Parathyroid adenoma (tissue), 2 donors: ENCODE measurements around the gene SHE.

Experiments
- H2AFZ ChIP-seq: fragments of 300-600 bp; sonication (generic); one replicate; pipeline ENCODE4 v1.7.0; 2017; ENCODE audit warnings: antibody characterized with exemption, mild to moderate bottlenecking
- H3K27ac ChIP-seq: fragments of 300-600 bp; sonication (generic); one replicate; pipeline ENCODE4 v1.7.0; 2017
- H3K27me3 ChIP-seq: fragments of 300-600 bp; sonication (generic); one replicate; pipeline ENCODE4 v1.7.0; 2017; ENCODE audit warnings: low read length; ENCODE audit not compliant: control insufficient read depth, insufficient read depth
- H3K36me3 ChIP-seq: fragments of 300-600 bp; sonication (generic); one replicate; pipeline ENCODE4 v1.7.0; 2017; ENCODE audit warnings: low read length; ENCODE audit not compliant: control insufficient read depth, insufficient read depth
- H3K4me1 ChIP-seq: fragments of 300-600 bp; sonication (generic); one replicate; pipeline ENCODE4 v1.7.0; 2017; ENCODE audit warnings: control low read depth
- H3K4me2 ChIP-seq: fragments of 300-600 bp; sonication (generic); one replicate; pipeline ENCODE4 v1.7.0; 2017; ENCODE audit warnings: low read length
- H3K4me3 ChIP-seq: fragments of 300-600 bp; sonication (generic); one replicate; pipeline ENCODE4 v1.7.0; 2017; ENCODE audit warnings: low read depth, low read length
- H3K79me2 ChIP-seq: fragments of 300-600 bp; sonication (generic); one replicate; pipeline ENCODE4 v1.7.0; 2017; ENCODE audit warnings: control low read depth
- H3K9ac ChIP-seq: fragments of 300-600 bp; sonication (generic); one replicate; pipeline ENCODE4 v1.7.0; 2017; ENCODE audit warnings: mild to moderate bottlenecking
- H3K9me3 ChIP-seq: fragments of 300-600 bp; sonication (generic); one replicate; pipeline ENCODE4 v1.7.0; 2017; ENCODE audit warnings: low read length; ENCODE audit not compliant: control insufficient read depth
- CTCF ChIP-seq: fragments of 300-600 bp; sonication (generic); IDR thresholded peaks from one replicate; pipeline ENCODE4 v1.7.0; 2017; ENCODE audit warnings: antibody characterized with exemption, mild to moderate bottlenecking
- donor health status: primary hyperparathyroidism.

The SHE gene

GRCh38 chr1:154501423-154502065 lies 668 bp downstream of the SHE start:
- Histone ChIP-seq H2AFZ (peak overlapping the region; percentile 72), H3K27ac (no peak overlapping the region), H3K79me2 (no peaks in the 10 kb centered on the region), H3K4me1 (no peaks in the 10 kb centered on the region), H3K4me2 (peak overlapping the region; percentile 10), H3K27me3 (no peaks in the 10 kb centered on the region), H3K9ac (no peak overlapping the region), H3K36me3 (no peaks in the 10 kb centered on the region), H3K9me3 (no peaks in the 10 kb centered on the region), H3K4me3 (peak overlapping the region; percentile 50)
- no peak for TF ChIP-seq CTCF

- H3K4me2 ChIP-seq, result peak overlapping the region; percentile 10
- no peaks in the 10 kb centered on the region for H3K9me3 ChIP-seq
- no peak overlapping the region for H2AFZ ChIP-seq
- no peaks in the 10 kb centered on the region for H3K36me3 ChIP-seq
- no peaks in the 10 kb centered on the region for H3K4me1 ChIP-seq
- H3K27me3 ChIP-seq, result no peaks in the 10 kb centered on the region
- no peak overlapping the region for H3K27ac ChIP-seq
- H3K9ac ChIP-seq, result no peak overlapping the region
- H3K4me3 ChIP-seq, result peak overlapping the region; percentile 50
- H3K79me2 ChIP-seq, result no peaks in the 10 kb centered on the region
- TF ChIP-seq CTCF, result no peak
Observed at GRCh38 chr1:154500533-154500932, 1.7 kb downstream of the SHE start.

GRCh38 chr1:154499446-154499845 lies 2.8 kb downstream of the SHE start:
- no peak overlapping the region for H3K27ac ChIP-seq
- no peaks in the 10 kb centered on the region for H3K36me3 ChIP-seq
- H2AFZ ChIP-seq, result no peak overlapping the region
- H3K79me2 ChIP-seq, result no peaks in the 10 kb centered on the region
- no peaks in the 10 kb centered on the region for H3K27me3 ChIP-seq
- no peak overlapping the region for H3K9ac ChIP-seq
- peak overlapping the region; percentile 40 for H3K4me2 ChIP-seq
- no peak for TF ChIP-seq CTCF
- no peaks in the 10 kb centered on the region for H3K9me3 ChIP-seq
- no peak overlapping the region for H3K4me3 ChIP-seq
- no peaks in the 10 kb centered on the region for H3K4me1 ChIP-seq

- H3K27ac ChIP-seq, result no peak overlapping the region
- H3K9ac ChIP-seq, result no peak overlapping the region
- no peaks in the 10 kb centered on the region for H3K9me3 ChIP-seq
- no peaks in the 10 kb centered on the region for H3K27me3 ChIP-seq
- H3K36me3 ChIP-seq, result no peaks in the 10 kb centered on the region
- H3K4me1 ChIP-seq, result no peaks in the 10 kb centered on the region
- no peaks in the 10 kb centered on the region for H3K79me2 ChIP-seq
- H3K4me2 ChIP-seq, result no peak overlapping the region
- TF ChIP-seq CTCF, result no peak
- no peak overlapping the region for H3K4me3 ChIP-seq
- H2AFZ ChIP-seq, result no peak overlapping the region
Observed at GRCh38 chr1:154497026-154497806, 5.0 kb downstream of the SHE start.
